Hypothalamus (tissue), 51 donors: ENCODE data around the gene CENPF.
"Not testable (repeated sequence)": the region's sequence is repeated elsewhere in the genome, so short reads cannot be mapped to it uniquely, and the experiment has no call there.

Experiments
- DNase-seq, 51 donors: peaks; one replicate each; lab custom pipeline; 2025; lab: John Stamatoyannopoulos, UW

Gene CENPF

DNA sequence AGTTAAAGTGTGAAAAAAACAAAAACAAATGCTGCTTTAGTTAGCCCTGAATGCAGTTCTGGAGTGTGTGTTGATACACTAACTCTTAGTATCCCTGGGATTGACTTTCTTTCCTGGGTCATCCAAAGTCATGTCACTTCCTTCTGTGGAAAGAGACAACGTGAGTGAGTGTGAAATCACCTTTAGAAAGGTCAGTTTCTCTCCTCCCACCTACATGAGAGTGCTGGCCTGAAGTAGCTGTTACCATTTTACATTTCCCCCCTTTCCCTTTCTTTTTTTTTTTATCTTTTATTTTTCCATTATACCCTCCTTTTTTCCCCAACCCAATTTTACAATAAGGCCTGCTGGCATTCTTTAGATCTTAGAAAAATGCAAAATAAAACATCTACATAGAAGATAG is 55.2 kb downstream of the CENPF start:
- DNase-seq: no peak

- DNase-seq: peak in 3 of 51 donors; percentile 0 to 8 (median 5)
Measured at GRCh38 chr1:214658785-214659184, 55.8 kb downstream of the CENPF start.

DNA sequence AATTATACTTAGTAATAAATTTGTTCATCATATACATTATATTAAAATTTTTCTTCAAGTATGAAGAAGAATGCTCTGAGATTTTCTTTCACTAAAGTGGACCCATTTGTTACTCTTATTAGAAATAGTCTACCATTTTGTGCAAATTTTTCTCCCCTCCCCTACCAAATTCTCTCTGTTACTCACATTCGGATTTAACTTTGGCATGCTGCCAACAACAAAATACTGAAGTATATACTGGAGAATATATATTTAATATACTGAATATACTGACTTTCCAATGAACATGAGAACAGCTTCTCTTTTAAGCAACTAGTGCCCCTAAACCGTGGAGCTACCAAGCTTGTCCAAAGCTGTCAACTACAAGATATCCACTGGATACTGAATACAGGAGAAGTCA is 57.2 kb downstream of the CENPF start:
- no peak for DNase-seq

GRCh38 chr1:214660900-214661299 is 57.9 kb downstream of the CENPF start:
- peak in 41 of 51 donors; percentile 0 to 76 (median 26) for DNase-seq

GRCh38 chr1:214662223-214662785 is 59.3 kb downstream of the CENPF start:
- DNase-seq: no peak

DNA sequence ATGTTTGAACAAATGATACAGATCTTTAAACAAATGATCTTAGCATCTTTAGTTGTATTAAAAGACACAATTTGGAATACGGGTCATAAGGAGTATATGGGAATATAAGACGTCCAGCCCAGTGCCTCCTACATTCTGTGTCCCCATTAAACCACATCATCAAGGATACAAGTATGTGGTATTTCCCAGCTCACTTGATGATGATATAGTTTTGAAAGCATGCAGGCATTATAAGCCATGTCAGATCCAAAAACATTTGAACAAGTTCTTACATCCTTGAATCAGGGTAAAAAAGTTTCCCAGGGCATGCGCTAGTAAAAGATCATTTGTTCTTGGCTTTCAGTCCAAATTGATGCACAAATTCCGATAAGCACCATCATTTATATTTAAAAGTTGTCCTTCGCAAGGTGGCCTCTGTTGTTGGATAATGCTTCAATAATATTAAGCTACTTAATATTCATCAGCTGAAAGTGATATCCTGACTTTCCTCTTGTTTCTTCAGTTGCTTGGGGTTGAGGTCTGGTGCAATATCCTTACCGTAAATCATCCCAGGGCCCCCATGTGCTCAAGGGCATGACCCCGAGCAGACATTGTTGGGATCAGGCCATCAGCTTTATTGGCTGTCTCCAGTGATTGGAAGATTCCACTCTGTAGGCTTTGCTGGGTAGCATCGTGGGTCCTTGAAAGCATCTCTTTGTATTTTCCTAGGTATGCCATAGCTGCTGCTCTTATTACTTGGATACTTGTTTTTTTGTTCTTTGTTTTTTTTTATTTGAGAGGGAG is 61.8 kb downstream of the CENPF start:
- DNase-seq: no peak

- DNase-seq: no peak
Measured at GRCh38 chr1:214665606-214666110, 62.7 kb downstream of the CENPF start.

DNA sequence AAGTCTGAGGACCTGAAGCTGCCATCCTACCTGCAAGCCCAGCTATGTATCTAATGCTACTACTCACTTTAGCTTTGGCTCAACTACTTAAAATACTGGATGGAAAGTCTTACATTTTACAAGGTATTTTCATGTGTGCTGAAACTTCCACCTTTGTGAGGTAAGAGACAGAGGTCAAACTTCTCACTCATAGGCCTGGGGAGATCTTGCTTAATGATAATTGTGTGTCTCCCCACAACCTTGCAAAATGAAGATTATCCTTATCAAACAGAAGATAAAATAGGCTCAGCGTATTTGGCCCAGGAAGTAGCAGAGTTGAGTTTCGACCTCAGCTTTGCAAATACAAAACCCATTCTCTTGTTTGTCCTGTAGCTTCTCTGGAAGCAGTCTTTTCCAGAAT is 63.7 kb downstream of the CENPF start:
- DNase-seq: no peak

DNA sequence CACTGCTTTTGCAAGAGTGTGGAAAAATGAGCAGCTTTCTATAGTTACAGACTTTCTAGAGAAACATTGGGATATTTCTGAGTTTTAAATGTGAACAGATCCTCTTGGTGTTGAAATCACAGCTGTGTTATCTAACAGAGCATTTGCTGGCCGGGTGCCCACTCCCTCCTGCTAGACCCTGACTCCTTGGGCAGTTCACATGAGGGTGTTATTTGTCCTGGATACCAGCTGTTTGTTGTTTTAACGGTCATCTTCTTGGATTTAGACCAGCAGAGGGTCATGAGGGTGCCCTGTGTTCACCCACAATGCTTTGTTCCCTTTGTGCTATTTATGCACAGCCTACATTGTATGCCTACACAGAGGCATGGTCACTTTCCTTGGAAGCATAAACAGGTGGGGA is 67.1 kb downstream of the CENPF start:
- DNase-seq: peak in 1 of 51 donors; percentile 0

GRCh38 chr1:214673029-214673428 is 70.0 kb downstream of the CENPF start:
- not testable (repeated sequence) for DNase-seq

DNA sequence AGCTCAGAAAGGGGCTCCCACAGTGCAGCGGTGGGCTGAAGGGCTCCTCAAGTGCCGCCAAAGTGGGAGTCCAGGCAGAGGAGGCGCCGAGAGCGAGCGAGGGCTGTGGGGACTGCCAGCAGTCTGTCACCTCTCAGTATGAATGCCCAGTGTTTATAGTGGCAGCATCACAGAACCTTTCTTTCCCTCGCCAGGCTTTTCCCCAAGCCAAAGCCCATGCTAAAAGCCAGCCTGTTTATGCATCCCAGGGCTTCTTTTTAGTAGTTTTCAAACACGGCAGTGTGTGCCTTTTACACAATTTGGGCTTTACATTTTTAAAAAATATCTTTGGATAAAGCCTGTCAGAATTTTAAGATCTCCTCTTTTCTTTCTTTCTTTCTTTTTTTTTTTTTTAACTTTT is 70.6 kb downstream of the CENPF start:
- DNase-seq: no peak

GRCh38 chr1:214675524-214675923 is 72.5 kb downstream of the CENPF start:
- DNase-seq: not testable (repeated sequence)

DNA sequence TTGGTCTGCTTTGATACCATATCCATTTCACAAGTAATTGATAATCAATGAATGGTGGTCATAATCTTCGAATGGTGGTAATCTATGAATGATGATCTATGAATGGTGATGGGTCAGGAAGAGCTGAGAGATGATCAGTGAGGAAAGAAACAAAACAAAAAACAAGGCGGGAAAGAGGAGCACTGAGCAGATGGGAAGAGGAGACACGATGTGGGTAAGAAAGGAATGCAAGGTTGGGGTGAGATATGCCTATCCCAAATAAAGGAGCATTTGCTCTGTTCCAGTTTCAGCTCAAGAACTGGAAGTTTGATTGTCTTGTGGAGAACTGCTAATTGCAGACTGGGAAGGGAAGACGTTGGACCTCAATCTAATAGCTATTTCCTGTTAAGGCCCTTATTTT is 73.8 kb downstream of the CENPF start:
- no peak for DNase-seq

GRCh38 chr1:214677945-214678344 is 75.0 kb downstream of the CENPF start:
- no peak for DNase-seq

DNA sequence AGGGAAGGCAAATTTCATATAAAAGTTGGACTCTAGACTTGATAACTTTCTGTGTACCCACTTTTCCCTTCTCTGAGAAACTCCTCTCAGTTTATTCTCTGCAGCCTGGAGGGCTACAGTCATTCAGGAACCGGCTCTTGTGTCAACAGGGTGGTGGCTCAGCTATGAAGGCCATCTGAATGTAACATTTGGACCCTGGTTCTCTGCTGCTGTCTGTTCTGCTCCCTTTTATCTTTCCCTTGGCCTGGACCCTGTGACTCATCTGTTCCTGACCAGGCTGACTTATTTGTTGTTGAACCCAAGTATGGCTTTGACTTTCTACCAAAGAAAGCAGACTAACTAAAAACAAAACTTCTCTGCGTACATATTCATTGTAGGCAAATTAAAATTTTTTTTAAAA is 75.4 kb downstream of the CENPF start:
- no peak for DNase-seq

DNA sequence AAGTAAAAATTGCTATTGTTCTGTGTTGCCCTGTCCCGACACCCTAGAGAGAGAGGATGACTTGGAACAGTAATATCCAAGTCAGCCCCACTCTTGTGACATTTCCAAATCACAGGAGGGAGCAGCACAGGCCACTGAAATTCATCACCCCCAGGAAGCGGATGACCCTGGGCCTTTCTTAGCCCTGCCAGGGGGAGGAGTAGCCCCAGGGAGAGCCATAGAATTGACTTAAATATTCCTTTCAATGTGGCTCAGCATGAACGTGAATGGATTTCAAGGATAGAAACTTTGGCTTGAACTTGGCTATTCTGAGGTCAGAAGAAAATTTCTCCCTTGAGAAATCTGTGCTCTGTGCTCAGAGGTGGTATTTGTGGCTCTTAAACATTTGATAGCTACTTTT is 80.6 kb downstream of the CENPF start:
- no peak for DNase-seq

DNA sequence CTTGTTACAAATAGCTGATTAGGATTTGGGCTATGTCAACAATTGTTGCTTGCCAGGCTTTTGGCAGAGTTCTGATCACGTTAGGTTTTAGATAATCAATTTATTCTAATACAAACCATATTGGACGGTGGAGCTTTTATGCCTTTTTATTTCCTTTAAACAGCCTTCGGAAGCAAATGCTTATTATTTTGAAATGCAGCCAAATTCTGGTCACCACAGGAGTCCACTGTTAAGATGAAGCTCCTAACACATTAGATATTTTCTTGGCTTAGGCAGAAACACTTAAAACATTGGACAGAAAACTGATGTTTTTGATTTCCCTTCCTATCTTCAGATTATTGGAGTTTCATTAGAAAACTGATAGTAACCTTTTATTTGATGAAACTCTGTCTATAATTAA is 82.9 kb downstream of the CENPF start:
- no peak for DNase-seq

GRCh38 chr1:214686497-214686896 is 83.5 kb downstream of the CENPF start:
- DNase-seq: no peak

GRCh38 chr1:214688891-214689290 is 85.9 kb downstream of the CENPF start:
- no peak for DNase-seq

GRCh38 chr1:214694769-214695168 is 91.8 kb downstream of the CENPF start:
- DNase-seq: no peak

- no peak for DNase-seq
Measured at GRCh38 chr1:214698559-214698958, 95.6 kb downstream of the CENPF start.

- no peak for DNase-seq
Measured at GRCh38 chr1:214700437-214700836, 97.4 kb downstream of the CENPF start.
